CD4-positive, alpha-beta T cell (primary cell): ENCODE measurements around the gene SUPT3H. TPM values are rescaled to one million over a fixed set of nuclear protein-coding genes. Genes with fewer than 3 reads are reported as not detected.

Source experiments
- ATAC-seq: fragments of 200-7000 bp; cut with Tn5 transposase; one replicate; pipeline ENCODE4 v1.10.0; 2022; ENCODE audit warnings: mild to moderate bottlenecking; ENCODE audit not compliant: poor library complexity
- CTCF ChIA-PET: fragments of 350-600 bp; sonication (Branson Sonifier 250); formaldehyde crosslinking; loops from one replicate; lab custom pipeline; 2021; ENCODE audit warnings: antibody characterized with exemption, inconsistent platforms; lab: Charles Lee
- POLR2A ChIA-PET: fragments of 350-600 bp; sonication (Branson Sonifier 250); formaldehyde crosslinking; loops from one replicate; lab custom pipeline; 2021; ENCODE audit warnings: antibody characterized with exemption, inconsistent platforms; lab: Charles Lee
- DNase-seq, 14 experiments: peaks; one replicate each; pipeline ENCODE4 v3.0.0-alpha.2; 2013 to 2020; ENCODE audit warnings: mixed read lengths in 2 of 14
- H3K27ac ChIP-seq, 2 donors: one replicate each; pipeline versions ENCODE4 v1.5.1 to v1.7.0; 2013; ENCODE audit warnings: low read length in 2 of 2, low read depth in 1 of 2, mild to moderate bottlenecking in 1 of 2
- H3K27me3 ChIP-seq, 2 experiments: 1 replicate in 1 of 2; 2 replicates in 1 of 2; pipeline versions ENCODE4 v1.6.1 to v1.7.0; 2013; ENCODE audit warnings: low read length in 2 of 2, control low read depth in 1 of 2, mild to moderate bottlenecking in 1 of 2, moderate library complexity in 1 of 2; ENCODE audit not compliant: insufficient read depth in 2 of 2, control insufficient read depth in 1 of 2
- H3K36me3 ChIP-seq: one replicate; pipeline ENCODE4 v1.6.1; 2013; ENCODE audit warnings: low read length, control low read depth; ENCODE audit not compliant: insufficient read depth
- H3K4me1 ChIP-seq: one replicate; pipeline ENCODE4 v1.6.1; 2013; ENCODE audit warnings: low read length, control low read depth; ENCODE audit not compliant: insufficient read depth
- H3K4me3 ChIP-seq: one replicate; pipeline ENCODE4 v1.5.1; 2013; ENCODE audit warnings: mild to moderate bottlenecking, low read length, moderate library complexity
- H3K9me3 ChIP-seq, 2 experiments: 1 replicate in 1 of 2; 2 replicates in 1 of 2; pipeline versions ENCODE4 v1.6.1 to v1.7.0; 2013; ENCODE audit warnings: low read length in 2 of 2, mild to moderate bottlenecking in 2 of 2, control low read depth in 1 of 2, moderate library complexity in 1 of 2; ENCODE audit not compliant: control insufficient read depth in 1 of 2, insufficient read depth in 1 of 2
- H3K27ac Mint-ChIP-seq: one replicate; pipeline ENCODE4 v1.8.0; 2020; ENCODE audit warnings: mixed read lengths
- H3K27me3 Mint-ChIP-seq: one replicate; pipeline ENCODE4 v1.8.0; 2021; ENCODE audit warnings: mixed read lengths
- H3K36me3 Mint-ChIP-seq: one replicate; pipeline ENCODE4 v1.8.0; 2021; ENCODE audit warnings: low read depth, mixed read lengths
- H3K4me1 Mint-ChIP-seq: one replicate; pipeline ENCODE4 v1.8.0; 2021; ENCODE audit warnings: low read depth, mixed read lengths
- H3K4me3 Mint-ChIP-seq: one replicate; pipeline ENCODE4 v1.8.0; 2020; ENCODE audit warnings: mild to moderate bottlenecking, mixed read lengths
- H3K9me3 Mint-ChIP-seq: one replicate; pipeline ENCODE4 v1.8.0; 2020; ENCODE audit warnings: mixed read lengths
- CTCF ChIP-seq: fragments of 200-600 bp; IDR thresholded peaks from one replicate; pipeline ENCODE4 v1.8.0; 2022; ENCODE audit warnings: antibody characterized with exemption, mild to moderate bottlenecking
- intact Hi-C, 2 experiments: fragments of 100-400 bp; cut with DNase I in 1 of 2; cut with micrococcal nuclease in 1 of 2; formaldehyde crosslinking; loops; one replicate each; pipeline versions ENCODE4 v1.15.1 to v1.9.0; 2023 to 2025; cut with DNase I, micrococcal nuclease
- total RNA-seq, 174 experiments: library from RNA in 2 of 174; stranded (reverse) in 2 of 174; gene quantifications; one replicate each; pipeline ENCODE4 v1.2.3 and lab custom pipeline; 2021 to 2026

SUPT3H gene
- total RNA-seq, 2 experiments from 2014 or later, result 8.9 to 10.5 TPM

- DNase-seq (no peak), ATAC-seq (no peak)
- ChIA-PET CTCF (no interaction called here), POLR2A (no interaction called here)
- TF ChIP-seq CTCF, result no peak
- Mint-ChIP-seq H3K27ac (no peak overlapping the region), H3K9me3 (peaks cover 6% of the 10 kb centered on the region), H3K4me3 (no peak overlapping the region), H3K4me1 (peaks cover 32% of the 10 kb centered on the region), H3K27me3 (no peaks in the 10 kb centered on the region), H3K36me3 (peaks cover 10% of the 10 kb centered on the region)
- Histone ChIP-seq H3K4me3 (no peak overlapping the region), H3K27me3 (no peaks in the 10 kb centered on the region), H3K9me3 (peaks cover 6 to 10% of the 10 kb centered on the region in 2 experiments), H3K36me3 (no peaks in the 10 kb centered on the region), H3K27ac (no peak overlapping the region), H3K4me1 (no peaks in the 10 kb centered on the region)
- intact Hi-C loops, result no loop called here
These were observed 304.0 kb downstream of the SUPT3H start for GRCh38 chr6:45073771-45074170.

DNA sequence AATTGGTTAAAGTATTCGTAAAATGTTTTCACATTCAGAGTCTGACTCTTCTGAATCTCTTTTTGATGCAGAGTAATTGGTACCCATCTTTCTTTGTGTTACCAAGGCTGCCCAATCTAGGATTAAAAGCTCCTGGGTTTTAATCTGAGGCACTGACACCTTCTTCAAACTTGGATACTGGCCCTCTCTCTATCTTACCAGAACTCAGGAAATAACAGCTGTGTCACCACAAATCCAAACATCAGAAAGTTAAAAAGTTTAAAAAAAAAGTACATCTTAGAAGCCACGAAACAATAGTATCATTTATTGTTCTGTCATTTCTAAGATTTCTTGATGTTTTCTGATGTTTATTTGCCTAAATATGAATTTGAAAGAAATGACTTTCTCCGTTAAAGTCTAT, 305.1 kb downstream of the SUPT3H start:
- Mint-ChIP-seq H3K4me1 (peaks cover 32% of the 10 kb centered on the region), H3K4me3 (no peak overlapping the region), H3K9me3 (no peaks in the 10 kb centered on the region), H3K36me3 (no peaks in the 10 kb centered on the region), H3K27me3 (no peaks in the 10 kb centered on the region), H3K27ac (no peak overlapping the region)
- CTCF ChIA-PET, result no interaction called here
- Histone ChIP-seq H3K4me1 (no peaks in the 10 kb centered on the region), H3K9me3 (no peaks in the 10 kb centered on the region), H3K36me3 (no peaks in the 10 kb centered on the region), H3K4me3 (no peak overlapping the region), H3K27ac (no peak overlapping the region), H3K27me3 (no peaks in the 10 kb centered on the region)
- TF ChIP-seq CTCF, result no peak
- DNase-seq (no peak), ATAC-seq (no peak)
- POLR2A ChIA-PET, result interaction anchor here (0.6 kb wide), 1 partner anchor 11 kb away, joined by 3 read pairs; no protein-coding TSS in a partner anchor
- intact Hi-C loops, result no loop called here

GRCh38 chr6:45072016-45072415, 305.7 kb downstream of the SUPT3H start:
- H3K9me3 Mint-ChIP-seq, result no peaks in the 10 kb centered on the region
- Histone ChIP-seq H3K27me3 (no peaks in the 10 kb centered on the region), H3K9me3 (no peaks in the 10 kb centered on the region), H3K27ac (no peak overlapping the region), H3K4me3 (no peak overlapping the region), H3K36me3 (no peaks in the 10 kb centered on the region), H3K4me1 (no peaks in the 10 kb centered on the region)
- H3K27me3 Mint-ChIP-seq, result no peaks in the 10 kb centered on the region
- ATAC-seq (no peak), DNase-seq (no peak)
- no peak overlapping the region for H3K27ac Mint-ChIP-seq
- no peak for TF ChIP-seq CTCF
- intact Hi-C loops, result no loop called here
- H3K4me1 Mint-ChIP-seq, result peaks cover 32% of the 10 kb centered on the region
- ChIA-PET CTCF (no interaction called here), POLR2A (no interaction called here)
- H3K36me3 Mint-ChIP-seq, result no peaks in the 10 kb centered on the region
- no peak overlapping the region for H3K4me3 Mint-ChIP-seq
